ENCODE data around the gene TNNC1. TPM values are rescaled to one million over a fixed set of nuclear protein-coding genes. Genes with fewer than 3 reads are reported as not detected.

The TNNC1 gene
- total and polyA plus RNA-seq, 9 of the 15 experiments (the other 6 are each of a cell fraction or from before 2014, with no cell fraction given), result 0.08 to 0.85 (median 0.42) TPM; not detected in 4

DNA sequence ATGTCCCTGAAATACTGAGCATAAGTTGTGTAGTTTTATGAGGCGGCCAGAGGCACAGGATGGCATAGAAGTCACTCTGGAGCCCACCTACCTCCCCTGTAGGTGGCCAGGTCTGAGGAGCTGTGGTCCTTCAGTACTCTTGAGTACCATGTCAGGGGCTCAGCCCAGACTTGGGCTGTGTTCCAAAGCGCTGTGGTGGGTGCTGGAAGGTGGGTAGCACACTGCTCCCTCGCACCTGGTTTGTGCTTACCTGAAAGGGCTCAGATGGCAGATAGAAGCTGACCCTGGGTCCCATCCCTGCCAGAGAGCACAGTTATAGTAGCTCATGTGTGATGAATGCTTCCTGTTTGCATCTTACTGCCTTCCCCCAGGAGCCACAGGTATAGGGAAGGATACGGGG is 17.1 kb upstream of the TNNC1 start:
- Histone ChIP-seq H3K27ac (ENCODE audit: extremely low read depth, low read depth, low read length) (no peak overlapping the region), H3K79me2 (ENCODE audit: control insufficient read depth, insufficient read depth, low read length) (no peaks in the 10 kb centered on the region), H2AFZ (ENCODE audit: low read depth, low read length) (no peak overlapping the region), H3K9me3 (replicated peaks; ENCODE audit: control insufficient read depth, insufficient read depth, low read depth, low read length) (no peaks in the 10 kb centered on the region), H4K20me1 (replicated peaks; ENCODE audit: control insufficient read depth, insufficient read depth, low read length) (no peaks in the 10 kb centered on the region), H3K4me2 (ENCODE audit: insufficient read depth, low read length) (no peak overlapping the region), H3K4me3 (no peak overlapping the region), H3K4me1 (replicated peaks in 1 of 2; ENCODE audit: control insufficient read depth in 2 of 2, insufficient read depth in 2 of 2, low read length in 2 of 2) (peaks cover 0 to 9% of the 10 kb centered on the region in 2 experiments; a peak in 2 of 5 replicates), H3K36me3 (ENCODE audit: control insufficient read depth, insufficient read depth, low read length) (peaks cover 57% of the 10 kb centered on the region; the same call in 2 of the 3 replicates), H3K27me3 (ENCODE audit: control insufficient read depth in 2 of 2, insufficient read depth in 2 of 2, low read length in 2 of 2) (no peaks in the 10 kb centered on the region), H3K9ac (ENCODE audit: insufficient read depth in 1 of 2, low read depth in 2 of 2, low read length in 2 of 2) (no peak overlapping the region), H3K9me1 (ENCODE audit: control insufficient read depth, insufficient read depth, low read length) (no peaks in the 10 kb centered on the region)
- ChIA-PET POLR2A (interaction anchor here (1.3 kb wide), 1 partner anchor 12 kb away, joined by 4 read pairs; no protein-coding TSS in a partner anchor), CTCF (ENCODE audit: low intra/inter-chr PET ratio) (no interaction called here)
- no peak for FAIRE-seq
- TF ChIP-seq RAD51 (IDR thresholded peaks at IDR 0.05; ENCODE audit: borderline replicate concordance, low read depth), result no peak
- TF ChIP-seq POLR2AphosphoS5 (IDR thresholded peaks at IDR 0.05; ENCODE audit: control insufficient read depth, insufficient read depth, low read depth, low read length), result no peak
- no TSS peak for BruUV-seq (replicated peaks)
- 89% methylated on average over 4 of the region's 4 CpGs for WGBS (ENCODE audit: insufficient coverage, low coverage, missing lambda C conversion rate)
- DNase-seq (ENCODE audit: extremely low read depth in 1 of 4, low spot score in 3 of 4), result no peak
- in situ Hi-C loops (cut with MboI) (no loop called here), intact Hi-C loops (cut with micrococcal nuclease) (no loop called here)
- no peak for ATAC-seq

DNA sequence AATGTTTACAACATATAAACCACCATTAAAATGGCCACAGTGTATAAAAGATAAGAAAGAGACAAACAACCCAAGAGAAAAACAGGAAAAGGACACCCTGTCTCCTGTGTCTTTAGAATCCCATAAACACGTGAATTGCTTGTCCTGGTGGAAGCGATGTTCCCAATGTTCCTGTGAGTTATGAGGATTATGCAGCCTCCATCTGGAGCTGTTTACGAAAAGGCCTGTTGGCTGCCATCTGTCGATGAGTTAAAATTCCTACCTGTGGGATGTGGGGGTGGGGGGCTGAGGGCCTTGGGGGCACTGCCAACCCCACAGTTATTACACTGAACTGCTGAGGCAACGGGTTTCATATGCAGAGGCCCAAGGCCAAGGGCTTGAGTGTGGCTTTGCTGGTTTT is 15.2 kb upstream of the TNNC1 start:
- H4K20me1 ChIP-seq (replicated peaks; ENCODE audit: control insufficient read depth, insufficient read depth, low read length), result no peaks in the 10 kb centered on the region
- H3K27ac ChIP-seq (ENCODE audit: extremely low read depth, low read depth, low read length), result no peak overlapping the region
- ChIA-PET CTCF (ENCODE audit: low intra/inter-chr PET ratio) (no interaction called here), POLR2A (interaction anchor here (0.7 to 1.1 kb wide), 2 partner anchors 17 to 21 kb away, joined by 3 read pairs; no protein-coding TSS in a partner anchor)
- H3K4me1 ChIP-seq (replicated peaks in 1 of 2; ENCODE audit: control insufficient read depth in 2 of 2, insufficient read depth in 2 of 2, low read length in 2 of 2), result peaks cover 0 to 9% of the 10 kb centered on the region in 2 experiments; a peak in 2 of 5 replicates
- ATAC-seq, result no peak
- H3K4me2 ChIP-seq (ENCODE audit: insufficient read depth, low read length), result no peak overlapping the region
- intact Hi-C loops (cut with micrococcal nuclease) (no loop called here), in situ Hi-C loops (cut with MboI) (no loop called here)
- H3K9me1 ChIP-seq (ENCODE audit: control insufficient read depth, insufficient read depth, low read length), result no peaks in the 10 kb centered on the region
- no TSS peak for BruUV-seq (replicated peaks)
- no peaks in the 10 kb centered on the region for H3K9me3 ChIP-seq (replicated peaks; ENCODE audit: control insufficient read depth, insufficient read depth, low read depth, low read length)
- WGBS (ENCODE audit: insufficient coverage, low coverage, missing lambda C conversion rate), result 95% methylated on average over 4 of the region's 5 CpGs
- H3K79me2 ChIP-seq (ENCODE audit: control insufficient read depth, insufficient read depth, low read length), result no peaks in the 10 kb centered on the region
- no peak overlapping the region for H2AFZ ChIP-seq (ENCODE audit: low read depth, low read length)
- no peak overlapping the region for H3K4me3 ChIP-seq
- no peak for FAIRE-seq
- no peak overlapping the region for H3K9ac ChIP-seq (ENCODE audit: insufficient read depth in 1 of 2, low read depth in 2 of 2, low read length in 2 of 2)
- TF ChIP-seq ZNF282 (CRISPR knock-in tag; IDR thresholded peaks at IDR 0.05), result no peak
- no peak for TF ChIP-seq ZBTB7A (IDR thresholded peaks at IDR 0.05; ENCODE audit: borderline replicate concordance, control insufficient read depth, low read depth, low read length)
- no peak for DNase-seq (ENCODE audit: extremely low read depth in 1 of 4, low spot score in 3 of 4)
- no peaks in the 10 kb centered on the region for H3K27me3 ChIP-seq (ENCODE audit: control insufficient read depth in 2 of 2, insufficient read depth in 2 of 2, low read length in 2 of 2)
- H3K36me3 ChIP-seq (ENCODE audit: control insufficient read depth, insufficient read depth, low read length), result peaks cover 58% of the 10 kb centered on the region; the same call in 2 of the 3 replicates

Measured in K562 (cell line).